Osteoblast (primary cell): ENCODE measurements around the gene STK11. TPM values are rescaled to one million over a fixed set of nuclear protein-coding genes. Genes with fewer than 3 reads are reported as not detected.

ENCODE experiments used
- DNase-seq: peaks from one replicate; pipeline ENCODE4 v3.0.0; 2011; ENCODE audit warnings: low spot score, mixed read lengths; ENCODE audit not compliant: insufficient read length; ENCODE audit errors: missing footprints
- H2AFZ ChIP-seq: 2 replicates; pipeline ENCODE4 v1.6.0; 2011; ENCODE audit warnings: mild to moderate bottlenecking, low read length
- H3K27ac ChIP-seq: 2 replicates; pipeline ENCODE4 v1.5.1; 2011; ENCODE audit warnings: mild to moderate bottlenecking, low read depth, low read length, moderate library complexity
- H3K27me3 ChIP-seq: 2 replicates; pipeline ENCODE4 v1.6.0; 2012; ENCODE audit warnings: mild to moderate bottlenecking, control low read depth, inconsistent platforms, low read length, moderate library complexity; ENCODE audit not compliant: insufficient read depth
- H3K36me3 ChIP-seq: 2 replicates; pipeline ENCODE4 v1.5.1; 2011; ENCODE audit warnings: mild to moderate bottlenecking, low read length, control low read depth, moderate library complexity; ENCODE audit not compliant: insufficient read depth
- H3K4me1 ChIP-seq: 2 replicates; pipeline ENCODE4 v1.5.1; 2011; ENCODE audit warnings: mild to moderate bottlenecking, low read length, control low read depth, moderate library complexity; ENCODE audit not compliant: insufficient read depth
- H3K4me2 ChIP-seq: 2 replicates; pipeline ENCODE4 v1.6.0; 2011; ENCODE audit warnings: mild to moderate bottlenecking, low read length; ENCODE audit not compliant: insufficient read depth
- H3K4me3 ChIP-seq: fragments of 200-600 bp; sonication (generic); 3 replicates; pipeline ENCODE4 v1.5.1; 2012; ENCODE audit warnings: mild to moderate bottlenecking, low read length, inconsistent platforms; ENCODE audit not compliant: insufficient read depth
- H3K79me2 ChIP-seq: 2 replicates; pipeline ENCODE4 v1.6.0; 2012; ENCODE audit warnings: mild to moderate bottlenecking, low read length, control low read depth, inconsistent platforms; ENCODE audit not compliant: insufficient read depth
- H3K9me3 ChIP-seq: 2 replicates; pipeline ENCODE4 v1.5.1; 2011; ENCODE audit warnings: low read depth, low read length, control low read depth
- H4K20me1 ChIP-seq: 2 replicates; pipeline ENCODE4 v1.6.0; 2012; ENCODE audit warnings: mild to moderate bottlenecking, low read length, control low read depth; ENCODE audit not compliant: insufficient read depth
- total RNA-seq: library from RNA; depleted of rRNA; stranded (reverse); fragments of >200 nt; gene quantifications from 2 replicates; pipeline ENCODE4 v1.2.3, GENCODE V29; 2012
- TF ChIP-seq, protein P1 (sequence below): IDR thresholded peaks from 2 replicates; pipeline ENCODE4 v1.5.1; 2011; ENCODE audit warnings: mild to moderate bottlenecking, low read depth, low read length, moderate library complexity; ENCODE audit errors: extremely low read depth

STK11 gene
- total RNA-seq, 1 donor, result 100 TPM

DNA sequence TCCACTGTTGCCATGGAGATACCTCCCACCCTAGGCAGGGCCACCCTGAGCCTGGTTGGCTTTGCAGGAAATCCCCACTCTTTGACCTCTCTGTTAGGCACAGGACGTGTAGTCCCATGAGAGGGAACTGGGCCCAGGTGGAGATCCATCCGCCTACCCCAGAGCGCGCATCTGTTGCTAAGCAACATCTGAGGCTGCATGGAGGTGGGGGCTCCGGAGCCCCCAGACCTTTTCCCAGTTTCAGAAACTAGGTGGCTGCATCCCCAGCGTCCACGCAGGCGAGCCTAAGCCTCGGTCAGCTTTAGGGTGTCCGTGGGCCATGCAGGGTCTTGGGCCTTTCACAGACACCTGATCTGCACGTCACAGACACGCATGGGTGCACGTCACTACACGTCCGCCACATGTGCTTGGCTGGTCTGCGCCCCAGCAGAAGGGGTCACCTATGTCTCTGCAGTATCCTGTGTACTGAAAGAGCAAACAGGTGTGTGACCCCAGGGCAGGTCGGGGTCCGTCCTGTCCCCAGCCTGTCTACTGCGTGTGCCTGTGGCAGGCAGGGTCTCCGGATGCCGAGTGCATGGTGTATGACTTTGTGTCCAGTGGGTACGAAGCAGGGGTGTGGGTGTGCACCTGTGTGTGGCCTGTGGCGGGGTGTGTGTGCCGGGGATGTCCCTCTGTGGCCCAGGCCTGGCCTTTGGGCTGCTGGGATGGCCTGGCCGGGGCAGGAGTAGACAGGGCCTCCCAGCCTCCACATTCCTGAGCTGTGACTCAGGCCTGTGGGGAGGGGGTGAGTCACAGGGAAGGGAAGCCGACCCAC is 59.4 kb downstream of the STK11 start:
- no peak overlapping the region for H3K4me3 ChIP-seq
- H4K20me1 ChIP-seq, result peaks cover 9% of the 10 kb centered on the region
- no peak overlapping the region for H2AFZ ChIP-seq
- peak overlapping the region; percentile 42 for H3K4me2 ChIP-seq
- no peaks in the 10 kb centered on the region for H3K36me3 ChIP-seq
- H3K4me1 ChIP-seq, result peaks cover 62% of the 10 kb centered on the region
- H3K27ac ChIP-seq, result peak overlapping the region; percentile 53
- H3K9me3 ChIP-seq, result no peaks in the 10 kb centered on the region
- H3K27me3 ChIP-seq, result no peaks in the 10 kb centered on the region
- peaks cover 12% of the 10 kb centered on the region for H3K79me2 ChIP-seq
- TF ChIP-seq, protein P1, sequence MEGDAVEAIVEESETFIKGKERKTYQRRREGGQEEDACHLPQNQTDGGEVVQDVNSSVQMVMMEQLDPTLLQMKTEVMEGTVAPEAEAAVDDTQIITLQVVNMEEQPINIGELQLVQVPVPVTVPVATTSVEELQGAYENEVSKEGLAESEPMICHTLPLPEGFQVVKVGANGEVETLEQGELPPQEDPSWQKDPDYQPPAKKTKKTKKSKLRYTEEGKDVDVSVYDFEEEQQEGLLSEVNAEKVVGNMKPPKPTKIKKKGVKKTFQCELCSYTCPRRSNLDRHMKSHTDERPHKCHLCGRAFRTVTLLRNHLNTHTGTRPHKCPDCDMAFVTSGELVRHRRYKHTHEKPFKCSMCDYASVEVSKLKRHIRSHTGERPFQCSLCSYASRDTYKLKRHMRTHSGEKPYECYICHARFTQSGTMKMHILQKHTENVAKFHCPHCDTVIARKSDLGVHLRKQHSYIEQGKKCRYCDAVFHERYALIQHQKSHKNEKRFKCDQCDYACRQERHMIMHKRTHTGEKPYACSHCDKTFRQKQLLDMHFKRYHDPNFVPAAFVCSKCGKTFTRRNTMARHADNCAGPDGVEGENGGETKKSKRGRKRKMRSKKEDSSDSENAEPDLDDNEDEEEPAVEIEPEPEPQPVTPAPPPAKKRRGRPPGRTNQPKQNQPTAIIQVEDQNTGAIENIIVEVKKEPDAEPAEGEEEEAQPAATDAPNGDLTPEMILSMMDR, result no peak
- DNase-seq, result peak; percentile 100

- peak; percentile 99 for DNase-seq
- no peak overlapping the region for H2AFZ ChIP-seq
- TF ChIP-seq, protein P1, result no peak
Measured at GRCh38 chr19:1265615-1266128, 60.1 kb downstream of the STK11 start.

DNA sequence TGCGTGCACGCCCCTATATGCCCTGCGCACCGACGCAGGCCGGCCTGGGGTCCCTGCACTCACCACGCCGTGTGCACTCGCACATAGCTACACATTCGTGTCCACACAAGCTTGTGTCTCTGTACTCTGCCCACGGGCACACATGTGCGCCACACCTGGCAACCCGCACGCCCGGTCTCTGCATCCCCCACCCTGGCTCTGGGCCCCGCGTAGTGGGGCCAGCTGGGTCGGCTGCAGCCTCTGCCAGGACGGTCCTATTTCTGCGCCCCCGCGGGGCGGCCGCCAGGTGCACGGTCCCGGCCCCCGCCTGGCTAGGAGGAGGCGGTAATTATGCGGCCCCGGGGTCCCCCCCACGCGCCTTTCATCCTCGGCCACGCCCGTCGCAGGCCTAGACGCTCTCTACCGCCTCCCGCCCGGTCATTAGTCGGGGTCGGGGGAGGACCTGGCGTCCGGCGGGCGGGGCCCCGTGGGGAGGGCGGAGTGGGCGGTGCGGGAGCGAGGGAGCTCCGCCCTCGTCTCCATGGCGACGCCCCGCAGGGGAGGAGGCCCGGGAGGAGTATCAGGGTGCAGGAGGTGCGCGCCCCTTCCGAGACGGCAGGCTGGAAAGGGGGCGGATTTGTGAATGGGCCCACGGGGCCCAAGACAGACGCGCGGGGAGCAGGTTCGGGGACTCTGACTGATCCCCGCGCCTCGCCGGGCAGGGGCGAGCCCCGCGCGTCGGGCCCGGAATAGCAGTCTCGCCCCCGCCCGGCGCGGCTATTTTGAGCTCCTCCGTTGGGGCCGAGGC is 60.7 kb downstream of the STK11 start:
- TF ChIP-seq, protein P1, result no peak
- peaks cover 68% of the 10 kb centered on the region for H3K4me1 ChIP-seq

More at GRCh38 chr19:1265615-1266128, 60.1 kb downstream of the STK11 start:
- Histone ChIP-seq H3K36me3 (peaks cover 3% of the 10 kb centered on the region), H3K79me2 (peaks cover 18% of the 10 kb centered on the region), H3K4me1 (peaks cover 64% of the 10 kb centered on the region), H3K4me2 (peak overlapping the region; percentile 84), H3K9me3 (no peaks in the 10 kb centered on the region), H3K27ac (peak overlapping the region; percentile 80), H3K4me3 (peak overlapping the region; percentile 68), H3K27me3 (no peaks in the 10 kb centered on the region), H4K20me1 (peaks cover 12% of the 10 kb centered on the region)

More for the DNA sequence above, 60.7 kb downstream of the STK11 start:
- Histone ChIP-seq H3K79me2 (peaks cover 23% of the 10 kb centered on the region), H3K4me3 (peak overlapping the region; percentile 68), H4K20me1 (peaks cover 18% of the 10 kb centered on the region), H3K36me3 (peaks cover 9% of the 10 kb centered on the region), H3K9me3 (no peaks in the 10 kb centered on the region), H3K4me2 (peak overlapping the region; percentile 84), H3K27ac (peak overlapping the region; percentile 80), H3K27me3 (no peaks in the 10 kb centered on the region), H2AFZ (no peak overlapping the region)
- DNase-seq, result peak; percentile 99
